GM21515 (cell line): Measurements from ENCODE around the gene TUT7.
"Not testable (repeated sequence)": the region's sequence is repeated elsewhere in the genome, so short reads cannot be mapped to it uniquely, and the experiment has no call there.

Source experiments
- ATAC-seq: cut with Tn5 transposase; IDR thresholded peaks from one replicate; pipeline ENCODE4 v1.9.1; 2021; ENCODE audit not compliant: unreplicated experiment

The TUT7 gene, protein sequence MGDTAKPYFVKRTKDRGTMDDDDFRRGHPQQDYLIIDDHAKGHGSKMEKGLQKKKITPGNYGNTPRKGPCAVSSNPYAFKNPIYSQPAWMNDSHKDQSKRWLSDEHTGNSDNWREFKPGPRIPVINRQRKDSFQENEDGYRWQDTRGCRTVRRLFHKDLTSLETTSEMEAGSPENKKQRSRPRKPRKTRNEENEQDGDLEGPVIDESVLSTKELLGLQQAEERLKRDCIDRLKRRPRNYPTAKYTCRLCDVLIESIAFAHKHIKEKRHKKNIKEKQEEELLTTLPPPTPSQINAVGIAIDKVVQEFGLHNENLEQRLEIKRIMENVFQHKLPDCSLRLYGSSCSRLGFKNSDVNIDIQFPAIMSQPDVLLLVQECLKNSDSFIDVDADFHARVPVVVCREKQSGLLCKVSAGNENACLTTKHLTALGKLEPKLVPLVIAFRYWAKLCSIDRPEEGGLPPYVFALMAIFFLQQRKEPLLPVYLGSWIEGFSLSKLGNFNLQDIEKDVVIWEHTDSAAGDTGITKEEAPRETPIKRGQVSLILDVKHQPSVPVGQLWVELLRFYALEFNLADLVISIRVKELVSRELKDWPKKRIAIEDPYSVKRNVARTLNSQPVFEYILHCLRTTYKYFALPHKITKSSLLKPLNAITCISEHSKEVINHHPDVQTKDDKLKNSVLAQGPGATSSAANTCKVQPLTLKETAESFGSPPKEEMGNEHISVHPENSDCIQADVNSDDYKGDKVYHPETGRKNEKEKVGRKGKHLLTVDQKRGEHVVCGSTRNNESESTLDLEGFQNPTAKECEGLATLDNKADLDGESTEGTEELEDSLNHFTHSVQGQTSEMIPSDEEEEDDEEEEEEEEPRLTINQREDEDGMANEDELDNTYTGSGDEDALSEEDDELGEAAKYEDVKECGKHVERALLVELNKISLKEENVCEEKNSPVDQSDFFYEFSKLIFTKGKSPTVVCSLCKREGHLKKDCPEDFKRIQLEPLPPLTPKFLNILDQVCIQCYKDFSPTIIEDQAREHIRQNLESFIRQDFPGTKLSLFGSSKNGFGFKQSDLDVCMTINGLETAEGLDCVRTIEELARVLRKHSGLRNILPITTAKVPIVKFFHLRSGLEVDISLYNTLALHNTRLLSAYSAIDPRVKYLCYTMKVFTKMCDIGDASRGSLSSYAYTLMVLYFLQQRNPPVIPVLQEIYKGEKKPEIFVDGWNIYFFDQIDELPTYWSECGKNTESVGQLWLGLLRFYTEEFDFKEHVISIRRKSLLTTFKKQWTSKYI (N-terminal part only)

DNA sequence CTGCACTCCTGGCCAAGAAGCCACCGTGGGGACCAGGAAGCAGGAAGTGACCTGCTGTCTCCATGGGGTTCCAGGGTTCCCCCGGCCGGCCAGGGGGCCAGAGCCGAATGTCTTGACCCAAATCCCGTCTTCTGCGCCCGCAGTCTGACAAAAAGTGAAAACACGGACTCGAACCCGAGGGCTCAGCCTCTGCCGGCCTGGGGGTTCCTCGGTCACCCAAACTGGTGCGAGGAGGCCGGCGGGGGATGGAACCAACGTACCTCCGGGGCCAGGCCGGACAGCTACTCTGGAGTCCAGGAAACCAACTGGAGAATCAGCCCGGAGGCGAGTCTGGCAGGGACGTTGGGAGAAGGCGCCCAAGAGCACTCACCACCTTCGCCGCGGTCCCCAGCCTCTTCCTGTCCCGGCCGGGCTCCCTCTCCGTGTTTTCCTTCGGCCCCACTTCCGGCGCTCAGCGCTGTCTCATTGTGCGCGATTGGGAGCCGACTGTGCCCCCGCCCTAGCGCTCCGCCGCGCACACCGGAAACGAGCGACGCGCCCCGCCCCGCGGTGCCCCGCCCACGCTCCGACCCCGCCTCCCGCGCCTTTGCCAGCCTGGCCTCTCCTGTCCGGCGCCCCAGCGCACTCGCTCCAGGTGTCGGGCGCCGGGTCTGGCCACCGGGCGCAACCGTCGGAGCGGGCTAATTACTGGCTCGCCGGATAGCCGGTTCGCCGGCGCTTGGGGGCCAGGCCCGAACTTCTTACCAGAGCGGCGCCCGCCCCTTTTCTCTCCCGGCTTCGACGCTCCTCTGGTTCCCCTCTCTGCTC is at the start of gene TUT7:
TSS of gene TUT7 (minus strand) at position 400 of the 807 bp plus-strand sequence. CDS start 1,211 bp downstream, outside the sequence.
- peak; percentile 79 for ATAC-seq

DNA sequence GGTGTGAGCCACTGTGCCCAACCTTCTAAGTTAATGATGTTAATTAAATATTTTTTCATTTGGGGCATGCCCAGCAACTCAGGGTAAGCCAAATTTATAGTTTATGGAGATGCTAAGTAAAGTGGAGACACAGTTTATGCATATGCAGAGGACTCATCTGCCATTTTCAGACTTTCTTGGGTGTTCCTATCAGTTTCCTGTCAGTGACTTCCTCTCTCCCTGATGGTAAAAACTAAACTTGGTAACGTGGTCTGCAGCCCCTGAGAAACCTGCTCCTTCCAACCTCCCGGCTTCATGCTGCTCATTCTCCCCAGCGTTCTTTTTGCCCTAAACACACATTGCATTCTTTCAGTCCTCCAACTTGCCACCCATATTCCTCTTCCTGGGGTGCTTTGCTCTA is 48.4 kb upstream of the TUT7 start:
- no peak for ATAC-seq

DNA sequence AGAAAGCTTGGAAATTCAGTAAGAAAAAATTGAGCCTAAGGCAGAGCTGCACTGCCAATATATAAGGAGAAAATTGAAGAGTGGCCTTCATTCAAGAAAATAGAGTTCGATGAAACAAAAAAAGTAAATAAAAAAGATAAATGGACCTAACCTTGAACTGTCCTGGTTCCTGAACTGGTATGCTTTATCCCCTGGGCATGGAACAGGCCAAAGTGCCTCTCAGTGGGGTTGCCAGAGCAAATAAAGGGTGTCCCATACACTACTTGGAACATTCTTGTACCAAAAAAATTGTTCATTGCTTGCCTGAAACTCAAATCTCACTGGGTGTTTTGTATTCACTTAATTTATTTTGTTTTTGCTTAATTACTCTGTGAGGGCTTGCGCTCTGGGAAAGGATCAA is 42.2 kb upstream of the TUT7 start:
- no peak for ATAC-seq

DNA sequence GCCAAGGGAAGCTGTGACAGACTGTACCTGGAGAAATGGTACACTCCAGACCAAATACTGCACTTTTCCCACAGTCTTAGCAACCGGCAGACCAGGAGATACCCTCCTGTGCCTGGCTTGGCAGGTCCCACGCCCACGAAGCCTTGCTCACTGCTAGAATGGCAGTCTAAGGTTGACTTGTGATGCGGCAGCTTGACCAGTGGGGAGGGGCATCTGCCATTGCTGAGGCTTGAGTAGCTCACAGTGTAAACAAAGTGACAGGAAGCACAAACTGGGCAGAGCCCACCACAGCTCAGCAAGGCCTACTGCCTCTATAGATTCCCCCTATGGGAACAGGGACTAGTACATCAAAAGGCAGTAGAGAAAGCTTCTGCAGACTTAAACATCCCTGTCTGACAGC is 36.0 kb upstream of the TUT7 start:
- ATAC-seq: not testable (repeated sequence)

DNA sequence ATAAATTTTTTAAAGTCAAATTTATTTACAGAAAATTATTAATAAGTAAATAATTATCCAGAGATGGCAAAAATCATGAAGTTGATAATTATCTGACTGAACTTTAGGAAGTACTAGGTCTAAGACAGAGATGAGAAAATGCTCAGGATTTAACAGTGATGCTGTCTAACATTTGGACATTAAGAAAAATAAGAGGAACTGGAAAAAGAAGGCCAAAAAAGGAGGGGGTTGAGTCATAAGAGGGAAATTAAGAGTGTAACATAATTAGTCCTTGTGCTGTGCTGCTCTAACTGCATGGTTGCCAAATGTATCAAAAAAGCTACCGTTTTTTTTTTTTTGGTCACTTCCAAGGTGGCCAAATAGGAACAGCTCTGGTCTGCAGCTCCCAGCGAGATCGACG is 35.4 kb upstream of the TUT7 start:
- ATAC-seq: no peak

DNA sequence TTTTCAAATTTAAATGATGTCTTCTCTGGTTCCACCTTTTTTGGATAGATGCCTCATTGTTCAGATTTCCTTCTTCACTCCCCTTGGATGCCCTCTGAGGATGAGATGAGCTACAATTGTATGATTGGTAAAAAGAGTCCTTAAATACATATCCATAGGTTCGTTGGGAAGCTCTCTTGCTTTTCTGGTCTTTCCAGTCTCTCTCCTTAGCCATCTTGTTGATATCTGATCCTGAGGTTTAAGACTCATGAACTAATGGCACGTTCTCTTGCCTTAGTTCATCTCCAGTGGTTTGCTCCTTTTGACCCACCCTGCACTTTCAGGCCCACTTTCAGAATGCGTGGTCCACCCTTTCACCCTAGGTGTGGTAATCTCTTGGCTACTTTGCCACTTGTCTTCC is 33.2 kb upstream of the TUT7 start:
- no peak for ATAC-seq

DNA sequence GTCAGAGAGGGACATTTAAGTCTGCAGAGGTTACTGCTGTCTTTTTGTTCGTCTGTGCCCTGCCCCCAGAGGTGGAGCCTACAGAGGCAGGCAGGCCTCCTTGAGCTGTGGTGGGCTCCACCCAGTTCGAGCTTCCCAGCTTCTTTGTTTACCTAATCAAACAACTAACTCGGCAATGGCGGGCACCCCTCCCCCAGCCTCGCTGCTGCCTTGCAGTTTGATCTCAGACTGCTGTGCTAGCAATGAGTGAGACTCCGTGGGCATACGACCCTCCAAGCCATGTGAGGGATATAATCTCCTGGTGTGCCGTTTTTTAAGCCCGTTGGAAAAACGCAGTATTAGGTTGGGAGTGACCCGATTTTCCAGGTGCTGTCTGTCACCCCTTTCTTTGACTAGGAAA is 28.8 kb upstream of the TUT7 start:
- not testable (repeated sequence) for ATAC-seq

DNA sequence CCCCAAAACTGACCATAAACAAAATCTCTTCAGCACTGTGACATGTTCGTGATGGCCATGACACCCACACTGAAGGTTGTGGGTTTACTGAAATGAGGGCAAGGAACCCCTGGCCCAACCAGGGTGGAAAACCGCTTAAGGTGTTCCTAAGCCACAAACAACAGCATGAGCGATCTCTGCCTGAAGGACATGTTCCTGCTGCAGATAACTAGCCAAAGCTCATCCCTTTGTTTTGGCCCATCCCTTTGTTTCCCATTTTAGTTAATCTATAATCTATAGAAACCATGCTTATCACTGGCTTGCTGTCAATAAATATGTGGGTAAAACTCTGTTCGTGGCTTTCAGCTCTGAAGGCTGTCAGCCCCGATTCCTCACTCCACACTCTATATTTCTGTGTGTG is 21.8 kb upstream of the TUT7 start:
- ATAC-seq: no peak

DNA sequence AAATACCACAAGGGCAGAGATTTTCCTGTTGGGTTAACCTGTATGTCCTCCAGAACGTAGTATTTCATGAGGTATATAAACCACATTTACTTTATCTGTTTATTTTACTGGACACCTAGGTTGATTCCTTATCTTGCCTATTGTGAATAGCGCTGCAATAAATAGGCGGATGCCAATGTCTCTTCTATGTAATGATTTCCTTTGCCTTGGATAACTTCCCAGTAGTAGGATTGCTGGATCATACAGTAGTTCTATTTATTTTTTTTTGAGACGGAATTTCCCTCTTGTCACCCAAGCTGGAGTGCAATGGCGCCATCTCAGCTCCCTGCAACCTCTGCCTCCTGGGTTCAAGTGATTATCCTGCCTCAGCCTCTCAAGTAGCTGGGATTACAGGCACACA is 15.6 kb upstream of the TUT7 start:
- no peak for ATAC-seq

DNA sequence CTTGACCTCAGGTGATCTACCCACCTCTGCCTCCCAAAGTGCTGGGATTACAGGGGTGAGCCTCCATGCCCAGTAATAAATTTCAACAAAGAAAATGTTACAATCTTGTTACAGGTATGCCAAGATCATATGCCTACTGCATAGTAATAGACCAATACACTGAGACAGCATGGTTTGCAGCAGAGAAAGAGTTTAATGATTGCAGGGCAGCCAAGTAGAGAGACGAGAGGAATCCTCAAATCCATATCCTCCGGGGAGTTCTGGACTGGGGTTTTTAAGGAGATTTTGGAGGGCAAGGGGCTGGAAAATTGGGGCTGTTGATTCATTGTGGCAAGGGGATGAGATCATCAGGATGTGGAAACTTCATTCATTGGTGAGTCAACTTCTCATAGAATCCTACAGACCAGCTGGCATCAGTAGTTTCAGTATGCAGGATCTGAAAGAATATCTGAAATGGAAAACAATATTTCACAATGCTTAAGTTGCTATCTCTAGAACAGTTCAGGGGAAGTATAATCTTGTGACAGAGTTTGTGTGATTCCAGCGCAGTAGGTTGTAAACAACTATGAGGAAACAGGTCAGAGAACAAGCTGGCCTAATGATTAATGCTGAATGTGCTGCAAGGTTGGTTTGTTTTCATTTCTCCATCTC is 14.8 kb upstream of the TUT7 start:
- no peak for ATAC-seq

DNA sequence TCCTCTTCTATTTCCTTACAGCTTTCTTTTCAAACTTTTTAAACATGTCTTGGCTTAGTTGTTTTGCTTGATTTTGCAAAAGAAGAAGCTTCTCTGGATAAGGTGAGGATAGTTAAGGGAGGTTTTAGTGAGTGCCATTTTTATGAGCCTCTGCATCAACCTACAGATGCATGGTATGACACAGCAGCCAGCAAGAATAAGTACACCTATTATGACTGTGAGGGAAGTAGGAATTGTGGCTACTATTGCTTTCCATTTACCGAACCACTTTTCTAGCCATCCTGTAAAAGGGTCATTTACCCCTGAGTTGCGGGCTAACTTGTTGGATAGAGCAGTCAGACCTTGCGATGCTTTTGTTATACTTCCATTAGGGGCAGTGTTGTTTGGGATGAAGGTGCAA is 7.0 kb upstream of the TUT7 start:
- no peak for ATAC-seq

DNA sequence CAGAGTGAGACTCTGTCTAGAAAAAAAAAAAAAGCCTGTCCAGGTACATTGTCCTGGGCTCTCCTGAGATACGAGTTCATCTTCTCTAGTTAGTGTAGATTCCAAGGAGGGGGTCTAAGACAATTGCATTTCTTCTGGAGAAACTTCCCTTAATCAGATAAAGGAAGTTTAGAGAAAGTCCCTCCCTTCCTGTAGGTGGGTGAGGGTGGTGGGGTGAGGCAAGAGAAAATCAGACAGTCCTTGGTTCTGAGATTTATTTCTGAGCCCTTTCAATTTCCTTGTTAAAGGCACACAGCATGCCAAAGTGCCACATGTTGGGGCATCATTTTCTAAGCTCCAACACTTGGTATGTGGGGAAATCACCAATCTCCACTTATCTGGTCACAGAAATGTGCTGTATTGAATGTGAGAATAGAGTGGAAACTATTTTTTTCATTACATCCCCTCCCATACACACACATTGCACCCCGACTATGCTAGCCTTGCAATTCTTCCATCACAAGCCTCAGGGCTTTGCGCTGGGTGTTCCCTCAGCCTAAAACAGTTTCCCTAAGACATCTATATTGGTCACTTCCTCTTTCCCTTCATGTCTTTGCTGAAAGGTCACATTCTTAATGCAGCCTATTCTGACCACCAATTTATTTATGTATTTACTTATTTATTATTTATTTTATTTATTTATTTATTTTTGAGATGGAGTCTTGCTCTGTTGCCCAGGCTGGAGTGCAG is 5.1 kb upstream of the TUT7 start:
- ATAC-seq: no peak

DNA sequence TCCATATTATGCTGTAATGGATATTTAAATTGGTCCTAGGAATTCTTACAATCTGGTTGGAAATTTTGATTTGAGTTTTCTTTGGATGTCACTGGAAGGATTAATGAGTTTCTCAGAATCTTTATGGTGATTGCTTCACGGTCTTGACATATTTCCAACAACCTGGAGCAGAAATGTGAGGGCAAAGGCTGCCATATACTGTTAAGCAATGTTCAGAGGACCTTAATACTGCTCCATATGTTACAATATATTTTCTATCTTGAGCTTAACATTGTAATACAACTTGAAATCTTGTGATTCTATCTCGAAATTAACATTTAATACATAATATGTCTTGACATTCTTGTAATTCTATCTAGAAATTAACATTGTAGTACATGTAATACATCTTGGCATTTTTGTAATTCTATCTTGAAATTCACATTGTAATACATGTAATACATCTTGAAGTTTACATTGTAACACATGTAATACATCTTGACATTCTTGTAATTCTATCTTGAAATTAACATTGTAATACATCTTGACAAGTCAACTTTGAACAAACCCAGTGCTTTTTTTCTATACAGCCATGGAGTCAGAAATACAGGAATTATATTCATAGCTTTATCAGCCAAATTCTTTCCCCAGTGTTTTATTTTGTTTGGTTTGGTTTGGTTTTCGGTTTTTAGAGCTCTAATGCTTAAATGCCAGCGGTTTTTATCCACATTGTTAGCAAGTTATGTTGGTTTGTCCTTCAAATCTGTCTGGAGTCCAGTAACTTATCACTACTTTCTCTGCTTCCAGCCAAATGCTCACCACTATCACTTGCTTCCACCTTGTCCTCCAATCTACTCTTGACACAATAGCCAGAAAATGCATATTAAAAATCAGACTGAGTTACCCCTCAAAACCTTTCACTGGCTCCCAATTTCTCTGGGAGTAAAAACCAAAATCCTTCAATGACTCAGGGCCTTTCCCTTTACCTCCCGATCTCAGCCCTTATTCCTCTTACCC is 3.0 kb upstream of the TUT7 start:
- ATAC-seq: no peak

DNA sequence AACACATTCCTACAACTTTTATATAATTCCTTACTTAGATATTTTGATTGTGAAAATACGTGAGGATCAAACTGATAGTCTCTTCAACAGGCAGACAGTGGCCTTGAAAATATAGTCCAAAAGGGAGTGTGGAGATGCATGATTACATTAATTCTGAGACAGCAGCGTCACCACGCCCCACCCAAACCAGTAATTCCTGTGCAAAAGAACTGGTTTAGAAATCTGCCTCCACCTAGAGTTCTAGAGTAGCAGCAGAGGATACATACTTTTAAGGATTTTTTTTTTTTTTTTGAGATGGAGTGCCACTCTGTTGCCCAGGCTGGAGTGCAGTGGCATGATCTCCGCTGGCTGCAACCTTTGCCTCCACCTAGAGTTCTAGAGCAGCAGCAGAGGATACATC is 1.6 kb upstream of the TUT7 start:
- ATAC-seq: no peak

DNA sequence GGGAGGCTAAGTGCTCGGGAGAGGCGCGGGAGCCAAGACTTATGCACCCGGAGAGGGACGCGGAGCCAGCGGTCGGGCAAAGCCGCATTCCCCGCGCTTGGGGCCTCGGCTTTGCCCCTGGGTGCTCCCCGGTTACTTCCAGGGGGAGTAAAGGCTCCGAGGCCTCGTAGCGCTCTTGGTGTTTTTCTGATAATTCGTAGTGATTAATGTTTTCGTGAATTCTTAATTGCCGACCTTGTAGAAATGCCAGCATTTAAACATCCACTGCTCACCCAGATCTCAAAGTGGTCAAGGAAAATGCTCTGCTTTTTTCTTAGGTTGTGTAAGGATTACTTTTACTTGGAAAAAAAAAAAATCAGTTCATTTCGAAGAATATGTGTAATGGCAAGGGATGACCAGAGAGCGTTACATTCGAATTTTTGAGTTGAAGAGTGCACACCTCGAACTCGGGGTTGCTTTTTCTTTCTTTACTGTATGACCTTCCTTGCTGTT is 654 bp upstream of the TUT7 start:
- ATAC-seq: no peak

DNA sequence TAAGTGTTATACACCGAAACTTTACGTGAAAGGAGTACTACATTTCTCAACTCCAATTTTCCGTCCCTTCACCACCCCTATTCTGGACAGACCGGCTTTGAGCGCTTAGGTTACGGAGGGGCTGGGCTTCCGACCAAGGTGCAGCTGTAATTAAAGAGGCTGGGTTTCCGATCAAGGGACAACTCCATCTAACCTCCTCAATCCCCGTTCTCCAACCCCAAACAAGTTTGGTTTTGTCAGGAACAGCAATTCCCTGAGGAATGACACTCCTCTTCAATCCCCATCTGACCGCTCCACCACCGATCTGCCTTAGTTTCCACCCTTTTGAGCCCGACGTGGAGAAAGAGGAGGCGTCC is 577 bp downstream of the TUT7 start:
- ATAC-seq: peak; percentile 23

DNA sequence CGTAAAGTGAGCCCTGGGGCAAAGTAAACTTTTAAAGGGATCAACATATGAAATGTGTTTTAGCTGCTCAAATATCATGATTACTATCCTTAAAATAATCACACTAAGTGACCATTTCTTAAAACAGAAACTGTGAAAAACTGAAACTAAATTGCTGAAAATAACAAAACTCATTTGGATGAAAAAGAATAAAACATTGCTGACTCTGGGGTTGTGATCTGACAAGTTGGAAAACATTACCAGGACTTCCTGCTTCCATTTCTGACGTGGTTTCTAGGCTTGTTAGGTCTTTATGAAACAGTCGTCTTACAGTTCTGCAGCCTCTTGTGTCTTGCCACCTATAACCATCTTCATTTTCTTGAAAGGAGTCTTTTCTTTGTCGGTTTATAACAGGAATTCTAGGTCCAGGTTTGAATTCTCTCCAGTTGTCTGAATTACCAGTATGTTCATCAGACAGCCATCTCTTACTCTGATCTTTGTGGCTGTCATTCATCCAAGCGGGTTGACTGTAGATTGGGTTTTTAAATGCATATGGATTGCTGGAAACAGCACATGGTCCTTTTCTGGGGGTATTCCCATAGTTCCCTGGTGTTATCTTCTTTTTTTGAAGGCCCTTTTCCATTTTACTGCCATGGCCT is 1.7 kb downstream of the TUT7 start:
- no peak for ATAC-seq

DNA sequence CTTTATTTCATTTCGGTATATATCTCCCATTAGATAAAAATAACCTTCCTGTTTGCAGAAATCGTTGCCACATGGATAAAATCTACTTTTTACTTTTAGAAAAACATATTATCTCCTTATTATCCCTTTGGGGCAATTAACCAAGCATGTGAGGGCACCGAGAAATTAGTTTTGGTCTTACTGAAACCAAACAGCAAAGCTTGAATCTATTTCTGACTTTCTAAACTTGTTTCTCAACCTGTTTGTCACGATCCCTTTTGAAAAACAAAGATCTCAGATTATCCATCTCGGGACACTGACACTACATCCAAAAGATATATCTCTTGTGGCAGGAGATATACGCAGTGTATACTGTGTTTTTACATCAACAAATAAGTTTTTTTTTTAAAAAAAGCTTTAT is 2.3 kb downstream of the TUT7 start:
- ATAC-seq: no peak
